HG03558 (cell line): Measurements from ENCODE around the gene ATOSA.

Experiments used
- ATAC-seq: cut with Tn5 transposase; IDR thresholded peaks from one replicate; pipeline ENCODE4 v1.9.1; 2021; ENCODE audit warnings: moderate number of reproducible peaks; ENCODE audit not compliant: unreplicated experiment; ENCODE audit errors: extremely low read depth

Gene ATOSA

DNA sequence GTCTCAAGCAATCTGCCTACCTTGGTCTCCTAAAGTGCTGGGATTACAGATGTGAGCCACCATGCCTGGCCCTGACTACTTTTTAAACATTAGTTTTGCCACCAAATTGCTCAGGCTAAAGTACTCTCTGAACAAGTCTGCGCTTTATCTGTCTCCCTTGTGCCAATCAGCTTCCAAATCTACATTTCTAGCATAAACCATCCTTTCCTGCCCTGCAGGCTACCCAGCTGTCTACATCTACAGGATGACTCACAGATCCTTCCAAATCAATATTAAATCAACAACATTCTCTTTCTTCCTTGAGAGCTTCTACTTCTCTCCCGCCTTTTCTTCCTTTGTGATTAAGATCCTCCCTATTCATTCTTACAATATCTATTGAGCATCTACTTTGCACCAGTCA is 16.0 kb upstream of the ATOSA start:
- ATAC-seq = no peak

DNA sequence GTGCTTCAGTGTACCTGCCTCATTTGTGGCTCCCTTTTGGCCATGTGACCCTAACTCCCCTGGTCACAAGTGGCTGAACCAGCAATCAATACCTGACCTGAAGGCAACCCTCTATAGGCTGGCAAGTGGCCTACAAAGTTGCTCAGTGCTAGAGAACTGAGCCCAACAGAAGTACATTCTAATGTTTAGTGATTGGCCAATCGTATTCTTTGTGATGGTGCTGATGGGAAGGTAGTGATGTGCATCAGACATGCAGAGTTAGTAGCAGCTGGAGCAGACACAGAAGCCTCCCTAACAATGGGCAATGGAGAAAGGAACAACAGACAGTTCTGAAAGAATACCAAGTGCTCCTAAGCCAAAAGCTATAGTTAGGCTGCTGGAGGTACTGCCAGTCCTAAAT is 10.4 kb upstream of the ATOSA start:
- ATAC-seq = no peak

DNA sequence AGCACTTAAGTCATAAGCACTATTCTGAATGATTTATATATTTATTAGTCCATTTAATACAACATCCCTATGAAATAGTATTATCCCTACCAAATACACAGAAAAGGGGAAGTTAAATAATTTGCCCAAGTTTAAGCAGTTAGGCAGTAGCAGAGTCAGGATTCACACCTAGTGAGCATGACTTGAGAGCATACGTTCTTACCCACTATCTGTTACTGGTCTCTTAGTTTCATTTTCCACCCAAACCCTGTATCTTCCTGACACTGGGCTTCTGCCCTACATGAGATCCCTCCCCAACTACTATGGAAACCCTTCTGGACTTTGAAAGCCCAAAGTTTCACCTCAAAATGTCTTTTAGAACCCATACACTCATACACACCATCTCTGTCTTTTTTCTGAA is 4.4 kb upstream of the ATOSA start:
- ATAC-seq = peak; percentile 32

DNA sequence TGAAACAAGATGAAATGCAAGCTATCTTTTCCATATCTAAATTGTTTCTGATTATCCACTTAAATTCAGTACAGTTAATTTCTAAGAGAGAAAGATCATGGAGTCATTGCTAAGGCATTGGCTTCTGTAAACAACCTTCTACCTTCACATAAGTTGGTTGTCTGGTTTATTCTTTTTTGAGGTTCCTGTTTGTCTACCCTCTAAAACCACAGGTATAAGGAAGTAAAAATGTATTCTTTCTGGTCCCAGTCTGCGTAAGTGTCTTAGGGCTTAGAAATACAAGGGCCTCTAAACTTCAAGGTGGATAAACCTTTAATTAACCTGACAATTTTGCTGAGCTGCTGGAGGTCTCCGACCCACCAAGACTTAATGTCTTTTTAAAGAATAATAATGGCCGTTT is 3.6 kb upstream of the ATOSA start:
- ATAC-seq = no peak

DNA sequence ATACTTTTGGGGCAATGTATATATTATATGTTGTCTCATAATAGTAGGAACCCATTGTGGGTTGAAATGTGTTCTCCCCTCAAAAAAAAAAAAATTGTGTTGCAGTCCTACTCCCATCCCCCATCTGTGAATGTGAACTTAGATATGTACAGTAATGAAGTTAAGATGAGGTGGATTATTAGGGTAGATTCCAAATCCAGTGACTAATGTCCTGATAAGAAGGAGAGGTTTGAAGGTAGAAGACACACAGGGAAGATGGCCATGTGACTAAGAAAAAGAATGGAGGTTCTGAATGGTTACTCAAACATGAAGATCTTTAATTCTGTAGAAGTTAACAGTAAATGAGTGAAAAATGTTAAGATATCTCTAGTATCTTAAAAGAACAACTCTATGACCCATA is 3.0 kb upstream of the ATOSA start:
- no peak for ATAC-seq

DNA sequence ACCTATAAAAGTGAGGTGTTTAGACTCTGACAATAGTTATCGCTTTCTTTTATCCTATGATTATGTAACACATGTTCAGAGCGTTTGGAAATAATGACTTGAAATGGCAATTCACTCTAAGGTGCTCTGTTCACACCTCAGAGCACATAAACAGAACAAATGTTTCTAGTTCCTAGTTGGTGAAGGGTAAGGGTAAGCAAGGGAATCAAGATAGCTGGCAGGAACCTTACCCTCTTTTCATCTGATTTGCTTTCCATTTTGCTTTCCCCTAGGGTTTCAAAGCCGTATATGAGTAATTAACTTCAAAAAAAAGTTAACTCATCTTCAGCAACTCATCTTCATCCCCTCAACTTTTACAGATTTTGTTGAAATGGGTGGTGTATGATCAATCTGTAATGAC is 2.3 kb upstream of the ATOSA start:
- ATAC-seq = no peak

DNA sequence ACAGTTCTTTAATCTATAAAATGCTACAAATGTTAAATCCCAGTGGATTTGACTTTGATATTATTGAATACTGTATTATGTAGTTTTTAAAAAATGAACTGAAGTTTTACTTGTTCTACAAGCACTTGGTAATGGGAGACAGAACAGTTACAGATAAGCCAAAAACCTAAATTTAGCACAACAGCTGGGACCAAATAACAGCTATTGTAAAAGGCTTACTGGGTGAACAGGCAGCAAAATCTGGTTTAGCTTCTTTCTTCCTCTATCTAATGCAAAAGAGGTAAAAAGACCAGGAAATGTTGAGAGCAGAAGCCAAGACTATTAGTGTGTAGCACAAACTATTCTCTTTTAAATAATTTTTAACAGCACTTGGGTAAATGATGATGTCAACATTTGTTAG is 1.6 kb upstream of the ATOSA start:
- ATAC-seq = no peak

DNA sequence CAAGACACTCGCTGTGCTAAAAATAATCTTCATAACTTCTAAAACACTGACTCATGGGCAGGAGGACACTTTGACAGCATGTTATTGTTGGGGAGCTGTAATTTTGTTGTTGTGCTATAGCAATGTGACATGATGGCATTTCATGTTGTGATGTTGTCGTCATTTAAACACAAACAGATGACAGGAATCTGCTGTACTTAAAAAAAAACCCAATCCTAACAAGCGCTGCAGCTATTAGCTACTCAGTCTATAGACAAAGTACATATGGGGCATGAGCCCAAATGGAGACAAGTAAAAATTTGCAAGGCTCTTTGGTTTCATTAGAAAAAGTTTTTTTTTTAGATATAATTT is 828 bp upstream of the ATOSA start:
- no peak for ATAC-seq

DNA sequence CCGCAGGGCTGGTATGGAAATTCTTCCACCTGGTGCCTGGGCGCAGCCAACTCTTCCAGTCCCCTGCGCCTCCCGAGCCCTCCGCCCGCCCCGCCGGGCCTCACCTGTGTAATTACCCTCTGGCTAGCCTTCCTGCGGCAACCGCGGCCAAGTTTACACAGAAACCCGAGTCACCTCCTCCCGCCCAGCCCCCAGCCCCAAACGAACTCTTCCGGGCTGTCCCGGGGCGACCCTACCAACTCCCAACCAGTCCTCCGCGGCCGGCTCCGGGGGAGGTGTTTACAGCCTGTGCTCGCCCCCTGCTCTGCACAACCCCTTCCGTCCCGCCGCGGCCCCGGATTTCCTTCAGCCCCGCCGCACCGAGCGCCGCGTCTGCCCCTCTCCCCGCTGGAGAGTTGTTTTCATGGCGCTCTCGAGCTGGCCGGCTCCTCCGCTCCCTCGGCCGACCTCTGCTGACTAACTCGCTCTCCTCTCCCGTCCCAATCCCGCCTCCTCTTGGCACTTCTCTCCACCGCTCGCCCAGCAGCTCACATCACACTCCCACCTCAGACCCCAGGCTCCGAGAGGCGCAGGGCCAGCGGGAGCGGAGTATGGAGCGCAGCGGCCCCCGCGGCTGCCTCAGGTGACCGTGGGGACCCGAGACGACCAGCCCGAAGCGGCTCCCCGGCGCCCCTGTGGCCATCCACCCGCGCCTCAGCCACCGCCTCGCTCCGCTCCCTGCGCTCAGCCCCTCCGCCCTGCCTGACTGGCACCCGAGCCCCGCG is 538 bp downstream of the ATOSA start:
- ATAC-seq = peak; percentile 1

DNA sequence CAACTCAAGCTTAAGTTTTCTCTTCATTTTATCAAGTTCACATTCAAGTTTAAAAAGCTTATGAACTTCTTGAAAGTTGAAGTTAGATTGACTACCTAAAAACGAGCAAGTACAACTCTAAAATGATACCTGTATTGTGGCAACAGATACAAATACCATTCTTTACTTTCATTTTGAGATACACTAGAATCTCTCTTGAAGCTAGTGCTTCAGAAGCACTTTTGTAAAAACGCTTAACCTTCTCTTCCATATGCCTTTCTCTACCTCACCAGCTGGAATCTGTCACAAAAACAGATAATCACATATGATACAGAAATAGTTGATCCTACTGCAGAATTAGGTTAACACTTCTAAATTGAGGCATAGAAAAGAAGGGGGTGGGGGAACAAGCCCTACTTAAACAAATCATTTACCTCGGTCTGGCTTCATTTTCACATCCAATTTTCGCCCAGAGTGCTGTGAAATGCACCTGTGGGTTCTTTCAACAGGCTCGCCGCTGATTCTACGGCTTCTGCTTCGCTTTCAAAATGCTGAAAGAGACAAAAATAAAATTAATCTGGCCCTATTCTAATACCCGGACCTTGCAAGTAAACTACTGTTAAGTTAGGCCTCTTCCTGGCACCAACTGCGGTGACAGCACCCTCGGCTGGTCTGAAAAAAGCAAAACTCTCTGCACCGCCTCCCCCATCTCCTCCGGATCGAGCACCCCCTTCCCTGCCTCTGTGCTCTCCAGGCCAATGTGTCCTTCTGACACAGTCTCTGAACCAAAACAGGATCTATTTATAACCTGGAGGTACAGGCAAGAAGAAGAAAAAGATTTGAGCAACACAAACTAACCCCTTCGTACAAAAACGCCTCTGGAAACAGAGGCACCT is 1.4 kb downstream of the ATOSA start:
- no peak for ATAC-seq

DNA sequence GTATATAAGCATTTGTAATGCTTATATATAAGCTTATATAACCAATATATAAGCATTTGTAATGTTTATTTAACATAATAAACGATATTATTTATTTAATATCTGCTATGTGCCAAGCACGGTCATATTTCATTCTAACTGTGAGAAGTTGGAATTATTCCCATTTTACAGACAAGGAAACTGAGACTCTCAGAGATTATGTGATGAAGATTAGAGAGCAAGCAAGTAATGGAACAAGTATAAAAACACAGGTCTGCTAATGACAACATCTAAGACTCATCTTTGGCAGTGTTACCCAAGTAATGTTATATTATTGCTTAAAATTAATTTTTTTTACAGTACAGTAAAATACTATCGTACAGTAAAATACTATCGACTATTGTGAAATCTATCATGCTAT is 4.4 kb downstream of the ATOSA start:
- ATAC-seq = no peak

DNA sequence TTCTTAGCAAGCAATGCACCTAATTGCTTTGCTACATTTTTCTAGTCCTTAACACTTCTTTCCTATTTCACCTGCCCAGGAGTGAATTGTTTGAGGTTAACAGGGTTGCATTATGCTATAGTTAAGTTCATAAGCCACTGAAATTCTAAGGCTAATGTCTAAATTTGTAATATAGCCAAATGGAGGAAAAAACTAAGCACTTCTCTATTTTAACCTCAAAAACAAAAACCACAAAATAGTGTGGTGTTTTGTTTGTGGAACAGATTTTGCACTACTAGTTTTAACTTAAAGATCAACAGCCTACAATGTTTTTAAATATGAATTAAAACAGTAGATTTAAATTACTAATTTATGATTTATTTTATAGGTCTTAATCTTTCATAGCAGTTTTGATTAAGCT is 5.5 kb downstream of the ATOSA start:
- ATAC-seq = no peak

DNA sequence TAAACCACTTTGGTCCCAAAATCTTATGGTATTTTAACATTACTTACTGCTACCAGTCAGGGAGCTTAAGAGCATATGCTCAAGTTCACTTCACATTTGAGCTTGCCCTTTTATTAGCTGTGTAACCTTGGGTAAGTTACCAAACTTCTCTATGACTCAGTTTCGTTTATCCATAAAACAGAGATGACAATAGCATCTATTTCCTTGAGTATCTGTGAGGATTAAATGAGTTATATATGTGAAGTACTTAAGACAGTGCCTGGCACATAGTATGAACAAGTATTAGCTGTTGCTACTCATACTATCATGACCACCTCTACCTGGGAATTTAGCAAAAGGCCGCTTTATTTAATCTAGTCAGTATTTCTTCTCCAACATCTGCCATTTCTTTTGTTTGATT is 5.9 kb downstream of the ATOSA start:
- no peak for ATAC-seq

DNA sequence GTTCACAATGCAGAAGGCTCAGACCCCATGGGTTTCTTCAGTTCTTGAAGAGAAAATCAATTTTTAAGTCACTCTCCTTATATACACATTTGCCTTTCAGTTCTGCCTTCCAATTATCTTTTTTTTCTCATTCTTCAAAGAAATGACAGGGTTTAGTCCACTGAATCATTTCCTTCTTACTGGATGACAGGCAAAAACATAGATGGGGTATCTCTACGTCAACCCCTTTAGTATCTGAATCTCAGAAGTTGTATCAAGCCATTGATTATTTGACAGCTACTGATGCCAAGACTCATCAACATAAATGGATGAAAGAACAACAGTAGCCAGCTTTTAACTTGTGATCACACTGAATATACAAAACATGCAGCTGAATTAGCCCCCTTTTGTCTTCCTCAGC is 6.5 kb downstream of the ATOSA start:
- no peak for ATAC-seq

DNA sequence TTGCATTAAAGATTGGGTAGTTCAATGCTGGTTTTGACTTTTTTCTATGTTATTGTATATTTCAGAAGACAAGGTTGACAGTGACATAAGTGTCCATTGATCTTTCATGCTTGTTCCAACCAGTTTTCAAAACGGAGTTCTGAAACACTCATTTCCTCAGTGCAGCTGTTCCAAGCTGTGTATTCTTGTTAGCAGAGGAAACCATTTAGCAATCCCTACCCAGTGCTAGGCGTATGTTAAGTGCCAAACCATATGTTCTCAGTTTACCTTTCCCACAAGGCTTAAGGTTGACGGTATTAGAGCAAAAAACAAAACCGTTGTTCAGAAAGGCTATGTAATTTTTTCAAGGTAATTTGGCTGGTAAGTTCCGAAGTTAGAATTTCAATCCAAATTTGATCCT is 9.1 kb downstream of the ATOSA start:
- no peak for ATAC-seq

DNA sequence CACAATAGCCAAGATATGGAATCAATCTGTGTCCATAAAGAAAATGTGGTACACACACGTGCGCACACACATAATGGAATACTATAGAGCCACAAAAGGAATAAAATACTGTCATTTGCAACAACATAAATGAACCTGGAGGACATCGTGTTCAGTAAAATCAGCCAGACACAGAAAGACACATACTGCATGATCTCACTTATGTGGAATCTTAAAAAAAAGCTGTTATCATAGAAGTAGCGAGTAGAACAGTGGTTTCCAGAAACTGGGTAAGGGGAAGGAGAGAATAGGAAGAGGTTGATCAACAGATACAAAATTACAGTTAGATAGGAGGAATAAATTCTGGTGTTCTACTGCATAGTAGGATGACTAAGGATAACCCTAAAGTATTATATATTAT is 11.1 kb downstream of the ATOSA start:
- no peak for ATAC-seq

DNA sequence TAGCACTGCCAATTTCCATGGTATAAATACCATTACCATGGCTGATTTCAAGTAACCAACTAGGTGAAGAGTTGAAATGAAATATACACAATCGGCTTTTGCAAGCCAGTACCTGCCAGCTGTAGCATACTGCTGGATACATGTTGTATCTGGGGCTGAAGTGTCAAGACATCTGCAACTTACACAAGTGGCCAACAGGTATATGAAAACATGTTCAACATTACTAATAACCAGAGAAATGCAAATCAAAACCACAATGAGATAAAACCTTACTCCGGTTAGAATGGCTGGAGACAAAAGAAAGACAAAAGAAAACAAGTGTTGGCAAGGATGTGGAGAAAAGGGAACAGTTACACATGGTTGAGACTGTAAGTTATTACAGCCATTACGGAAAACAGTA is 11.6 kb downstream of the ATOSA start:
- ATAC-seq = no peak

DNA sequence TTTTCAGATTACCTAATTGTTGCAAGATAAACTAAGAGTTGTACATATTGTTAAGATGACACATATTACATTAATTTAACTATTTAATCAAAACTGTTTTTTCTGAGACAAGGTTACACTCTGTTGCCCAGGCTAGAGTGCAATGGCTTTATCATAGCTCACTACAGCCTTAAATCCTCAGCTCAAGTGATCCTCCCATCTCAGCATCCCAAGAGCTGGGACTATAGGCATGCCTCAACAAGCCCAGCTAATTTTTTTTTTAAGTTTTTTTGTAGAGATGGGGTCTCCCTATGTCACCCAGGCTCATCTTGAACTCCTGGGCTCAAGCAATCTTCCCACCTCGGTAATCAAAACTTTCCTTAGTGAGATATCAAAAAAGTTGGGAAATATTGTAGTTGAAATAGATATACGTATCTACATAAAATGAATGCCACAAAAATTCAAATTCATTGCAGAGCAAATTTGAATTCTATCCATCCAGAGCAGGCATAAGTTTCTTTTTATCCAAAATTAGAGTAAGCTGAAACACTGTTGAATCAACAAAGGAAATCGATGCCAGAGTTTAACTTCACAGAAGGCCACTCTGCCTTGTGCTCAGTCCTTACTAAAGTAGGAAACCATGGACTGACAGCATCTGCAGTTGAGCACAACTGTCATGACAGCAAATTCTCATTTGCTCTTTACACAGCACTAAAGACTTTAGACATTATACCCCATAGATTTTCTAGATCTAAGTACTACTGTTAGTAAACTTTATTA is 15.5 kb downstream of the ATOSA start:
- ATAC-seq = no peak

DNA sequence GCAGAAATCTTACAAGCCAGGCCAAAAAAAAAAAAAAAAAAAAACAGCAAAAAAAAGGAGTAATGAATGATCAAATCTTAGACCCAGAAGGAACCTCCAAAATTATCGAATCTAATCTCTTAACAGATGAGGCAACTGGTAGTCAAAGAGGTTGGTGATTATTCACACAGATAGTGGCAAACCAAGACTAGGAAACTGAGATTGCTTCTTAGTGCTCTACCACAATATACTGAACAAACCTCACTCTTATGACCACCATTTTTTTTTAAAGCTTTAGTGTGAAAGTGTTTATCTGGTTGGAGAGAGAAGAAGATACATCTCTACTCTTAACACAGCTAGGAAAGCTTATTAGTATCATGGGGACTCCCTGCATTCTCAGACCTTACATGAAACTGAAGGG is 17.3 kb downstream of the ATOSA start:
- ATAC-seq = no peak

DNA sequence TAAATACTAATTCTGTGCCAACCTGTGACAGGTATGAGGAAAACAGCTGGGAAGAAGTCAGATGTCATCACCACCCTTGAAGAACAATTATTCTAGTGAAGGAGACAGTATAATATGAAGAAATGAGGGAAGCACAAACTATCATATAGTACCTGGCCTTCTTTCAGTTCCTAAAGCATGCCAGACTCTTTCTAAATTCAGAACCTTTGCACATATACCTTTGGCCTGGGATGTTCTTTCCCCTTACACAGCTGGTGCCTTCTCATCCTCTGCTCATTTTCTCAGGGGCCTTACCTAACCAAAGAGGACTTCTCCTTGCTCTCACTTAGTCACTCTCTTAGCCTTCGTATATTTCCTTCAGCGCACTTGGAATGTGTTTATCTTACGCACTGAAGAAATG is 19.0 kb downstream of the ATOSA start:
- no peak for ATAC-seq

DNA sequence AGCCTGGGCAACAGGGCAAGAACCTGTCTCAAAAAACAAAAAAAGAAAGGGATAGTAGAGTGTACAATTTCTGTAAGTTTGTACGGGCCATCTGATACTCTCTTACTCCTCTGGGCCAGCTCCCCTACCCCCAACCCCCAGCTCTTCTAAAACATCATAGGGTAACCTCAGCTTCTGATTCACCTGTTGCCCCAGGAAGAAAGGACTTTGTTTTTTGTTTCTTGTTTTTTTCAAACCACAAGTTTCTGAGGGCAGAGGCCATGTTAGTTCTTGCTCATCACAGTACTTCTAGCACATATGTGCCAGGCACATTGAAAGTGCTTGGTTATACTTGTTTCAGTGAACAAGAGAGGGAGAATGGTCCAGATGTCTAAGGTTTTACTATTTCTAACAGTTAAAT is 20.2 kb downstream of the ATOSA start:
- peak; percentile 75 for ATAC-seq
